HCT116 (cell line): ENCODE data around the gene ASPRV1. TPM values are rescaled to one million over a fixed set of nuclear protein-coding genes. Genes with fewer than 3 reads are reported as not detected.

Experiments used
- ATAC-seq: fragments of 200-7000 bp; cut with Tn5 transposase; 2 replicates; pipeline ENCODE4 v1.9.1; 2020; ENCODE audit warnings: mild to moderate bottlenecking, moderate library complexity
- BruUV-seq: library from RNA; stranded (reverse); fragments of 400-500 nt; replicated peaks from 2 replicates; lab custom pipeline; 2021; lab: Mats Ljungman, UMichigan
- CTCF ChIA-PET: fragments of 300-600 bp; sonication (Branson Sonifier 250); formaldehyde crosslinking; loops from one replicate; lab custom pipeline; 2021; ENCODE audit warnings: antibody characterized with exemption; lab: Charles Lee
- POLR2A ChIA-PET: fragments of 300-600, 350-600 bp; sonication (Branson Sonifier 250); formaldehyde crosslinking; loops from one replicate; lab custom pipeline; 2021; ENCODE audit warnings: antibody characterized with exemption; lab: Charles Lee
- RAD21 ChIA-PET, 2 experiments: fragments of 300-600 bp; sonication (Branson Sonifier 250); formaldehyde crosslinking; loops; one replicate each; lab custom pipeline; 2023; ENCODE audit warnings: low total read pairs in 2 of 2; ENCODE audit not compliant: uncharacterized antibody in 2 of 2, unreplicated experiment in 2 of 2, low non-redundant PET in 1 of 2; lab: Charles Lee
- DNase-seq: peaks from one replicate; pipeline ENCODE4 v3.0.0-alpha.2; 2010; ENCODE audit warnings: low read depth, low spot score
- H2AFZ ChIP-seq: fragments of 200-600 bp; shearing (Covaris generic), sonication (generic); 2 replicates; pipeline ENCODE4 v1.6.1; 2017; ENCODE audit warnings: low read depth, mixed run types, mixed read lengths, antibody characterized with exemption, low read length; ENCODE audit not compliant: poor library complexity, severe bottlenecking
- H3K27ac ChIP-seq: 2 replicates; pipeline ENCODE4 v1.5.1; 2012; ENCODE audit warnings: low read depth, low read length
- H3K27me3 ChIP-seq: fragments of 200-600 bp; sonication (generic); 2 replicates; pipeline ENCODE4 v1.6.1; 2016; ENCODE audit warnings: mixed run types, low read length, mixed read lengths; ENCODE audit not compliant: insufficient read depth
- H3K36me3 ChIP-seq, 2 experiments: fragments of 200-500 bp in 1 of 2; fragments of 200-600 bp in 1 of 2; sonication (Bioruptor generic) in 1 of 2; sonication (generic) in 1 of 2; 2 replicates each; pipeline versions ENCODE4 v1.5.1 to v1.6.1; 2014 to 2016; ENCODE audit warnings: low read length in 2 of 2, inconsistent platforms in 1 of 2, mixed read lengths in 1 of 2, mixed run types in 1 of 2; ENCODE audit not compliant: insufficient read depth in 2 of 2, control insufficient read depth in 1 of 2
- H3K4me1 ChIP-seq, 2 experiments: fragments of 200-600 bp in 1 of 2; sonication (generic) in 1 of 2; 2 replicates each; pipeline versions ENCODE4 v1.5.1 to v1.6.1; 2012 to 2017; ENCODE audit warnings: low read length in 2 of 2, inconsistent platforms in 1 of 2, mild to moderate bottlenecking in 1 of 2, mixed read lengths in 1 of 2, mixed run types in 1 of 2, moderate library complexity in 1 of 2; ENCODE audit not compliant: insufficient read depth in 2 of 2, control insufficient read depth in 1 of 2
- H3K4me2 ChIP-seq: fragments of 200-600 bp; sonication (generic); 2 replicates; pipeline ENCODE4 v1.6.1; 2017; ENCODE audit warnings: mixed run types, low read length, mixed read lengths
- H3K4me3 ChIP-seq, 2 experiments: fragments of 200-600 bp in 1 of 2; sonication (generic) in 1 of 2; replicated peaks in 1 of 2; 2 replicates each; pipeline ENCODE4 v1.5.1; 2011 to 2016; ENCODE audit warnings: low read length in 2 of 2, control low read depth in 1 of 2, low read depth in 1 of 2, mild to moderate bottlenecking in 1 of 2, mixed read lengths in 1 of 2, mixed run types in 1 of 2
- H3K79me2 ChIP-seq: fragments of 200-600 bp; sonication (generic); 2 replicates; pipeline ENCODE4 v1.6.1; 2017; ENCODE audit warnings: mild to moderate bottlenecking, mixed run types, low read length, moderate library complexity, mixed read lengths; ENCODE audit not compliant: insufficient read depth
- H3K9ac ChIP-seq: fragments of 200-600 bp; sonication (generic); 2 replicates; pipeline ENCODE4 v1.6.1; 2016; ENCODE audit warnings: low read length, mixed read lengths
- H3K9me2 ChIP-seq: fragments of 200-600 bp; sonication (generic), shearing (Covaris generic); 2 replicates; pipeline ENCODE4 v1.6.1; 2017; ENCODE audit warnings: mixed run types, mild to moderate bottlenecking, moderate library complexity; ENCODE audit not compliant: insufficient read depth
- H3K9me3 ChIP-seq, 2 experiments: fragments of 200-500 bp in 1 of 2; fragments of 200-600 bp in 1 of 2; sonication (Bioruptor generic) in 1 of 2; sonication (generic) in 1 of 2; 2 replicates each; pipeline ENCODE4 v1.6.1; 2014 to 2017; ENCODE audit warnings: low read length in 2 of 2, mixed read lengths in 2 of 2, inconsistent platforms in 1 of 2, low read depth in 1 of 2, mild to moderate bottlenecking in 1 of 2, mixed run types in 1 of 2, moderate library complexity in 1 of 2; ENCODE audit not compliant: control insufficient read depth in 1 of 2, insufficient read depth in 1 of 2
- H4K20me1 ChIP-seq: fragments of 200-600 bp; sonication (generic), shearing (Covaris generic); 2 replicates; pipeline ENCODE4 v1.6.1; 2017; ENCODE audit warnings: mixed run types, mild to moderate bottlenecking, moderate library complexity; ENCODE audit not compliant: insufficient read depth
- ATF3 ChIP-seq: IDR thresholded peaks from 2 replicates; pipeline ENCODE4 v1.6.1; 2012
- CEBPB ChIP-seq: IDR thresholded peaks from 2 replicates; pipeline ENCODE4 v1.6.1; 2012; ENCODE audit warnings: low read depth
- CTCF ChIP-seq, 3 experiments: fragments of 200-600 bp in 1 of 3; sonication (generic) in 1 of 3; IDR thresholded peaks in 2 of 3; conservative IDR thresholded peaks in 1 of 3; 2 replicates each; pipeline ENCODE4 v1.5.1; 2012 to 2017; ENCODE audit warnings: low read depth in 2 of 3, low read length in 2 of 3, antibody characterized with exemption in 1 of 3, borderline replicate concordance in 1 of 3, control low read depth in 1 of 3, mild to moderate bottlenecking in 1 of 3, mixed read lengths in 1 of 3, mixed run types in 1 of 3, moderate library complexity in 1 of 3; ENCODE audit not compliant: insufficient read depth in 1 of 3
- ELF1 ChIP-seq: IDR thresholded peaks from 2 replicates; pipeline ENCODE4 v1.6.1; 2012; ENCODE audit warnings: low read depth, borderline replicate concordance
- FOSL1 ChIP-seq: IDR thresholded peaks from 2 replicates; pipeline ENCODE4 v1.6.1; 2012; ENCODE audit warnings: low read depth
- JUND ChIP-seq: IDR thresholded peaks from 2 replicates; pipeline ENCODE4 v1.6.1; 2012
- POLR2A ChIP-seq: IDR thresholded peaks from 2 replicates; pipeline ENCODE4 v1.7.0; 2011; ENCODE audit warnings: borderline replicate concordance; ENCODE audit not compliant: insufficient read depth, insufficient read length; ENCODE audit errors: extremely low read depth
- RAD21 ChIP-seq: IDR thresholded peaks from 2 replicates; pipeline ENCODE4 v1.6.1; 2012; ENCODE audit warnings: low read depth, mild to moderate bottlenecking
- REST ChIP-seq: IDR thresholded peaks from 2 replicates; pipeline ENCODE4 v1.6.1; 2012; ENCODE audit warnings: low read depth
- SIN3A ChIP-seq: IDR thresholded peaks from 2 replicates; pipeline ENCODE4 v1.6.1; 2012; ENCODE audit warnings: low read depth
- SP1 ChIP-seq: IDR thresholded peaks from 2 replicates; pipeline ENCODE4 v1.6.1; 2012; ENCODE audit warnings: low read depth
- SRF ChIP-seq: IDR thresholded peaks from 2 replicates; pipeline ENCODE4 v1.6.1; 2012; ENCODE audit warnings: low read depth
- YY1 ChIP-seq: IDR thresholded peaks from 2 replicates; pipeline ENCODE4 v1.6.1; 2011; ENCODE audit warnings: low read length, low read depth, moderate library complexity, mild to moderate bottlenecking; ENCODE audit not compliant: insufficient replicate concordance; ENCODE audit errors: extremely low read depth
- ZBTB33 ChIP-seq: IDR thresholded peaks from 2 replicates; pipeline ENCODE4 v1.6.1; 2011; ENCODE audit warnings: mild to moderate bottlenecking, low read length, moderate library complexity; ENCODE audit not compliant: insufficient replicate concordance; ENCODE audit errors: extremely low read depth
- ZNF274 ChIP-seq: fragments of 200-500 bp; sonication (Bioruptor generic); IDR thresholded peaks from 2 replicates; pipeline ENCODE4 v1.6.1; 2014; ENCODE audit warnings: mild to moderate bottlenecking, low read depth, low read length, inconsistent platforms
- intact Hi-C: fragments of 100-400 bp; cut with micrococcal nuclease; formaldehyde crosslinking; loops from 2 replicates; pipeline ENCODE4 v1.10.0; 2022
- total RNA-seq: library from RNA; stranded (reverse); gene quantifications from one replicate; pipeline ENCODE4 v1.2.1, GENCODE V29; 2021; ENCODE audit not compliant: unreplicated experiment

ASPRV1 gene
- total RNA-seq, 1 experiment from 2014 or later, result 1.1 TPM

GRCh38 chr2:70002241-70002899, 40.9 kb upstream of the ASPRV1 start:
- Histone ChIP-seq H3K27ac (no peak overlapping the region), H2AFZ (no peak overlapping the region), H3K9me3 (no peaks in the 10 kb centered on the region), H3K9me2 (no peaks in the 10 kb centered on the region), H3K27me3 (no peaks in the 10 kb centered on the region), H3K9ac (no peak overlapping the region), H3K36me3 (no peaks in the 10 kb centered on the region), H4K20me1 (no peaks in the 10 kb centered on the region), H3K4me1 (peaks cover 15 to 25% of the 10 kb centered on the region in 2 experiments), H3K4me3 (no peak overlapping the region), H3K79me2 (no peaks in the 10 kb centered on the region), H3K4me2 (no peak overlapping the region)
- no peak for DNase-seq
- ChIA-PET RAD21 (no interaction called here), POLR2A (no interaction called here), CTCF (no interaction called here)
- no TSS peak for BruUV-seq
- intact Hi-C loops, result no loop called here
- ATAC-seq, result no peak
- TF ChIP-seq YY1 (no peak), SP1 (no peak), CTCF (IDR thresholded peaks at IDR 0.05 in 2 of 3, conservative IDR thresholded peaks at IDR 0.05 in 1 of 3; ENCODE audit: borderline replicate concordance in 1 of 3, insufficient read depth in 1 of 3, low read depth in 2 of 3, low read length in 2 of 3) (no peak), ZNF274 (no peak), SRF (no peak), ZBTB33 (no peak), JUND (no peak), CEBPB (no peak), REST (no peak), FOSL1 (no peak), POLR2A (no peak), ELF1 (no peak), RAD21 (no peak), ATF3 (no peak), SIN3A (no peak)
